GM03348 (cell line): ENCODE data around the gene FBXL13.
"Not testable (repeated sequence)": the region's sequence is repeated elsewhere in the genome, so short reads cannot be mapped to it uniquely, and the experiment has no call there.

Source experiments
- DNase-seq: peaks from one replicate; pipeline ENCODE4 v3.0.0; 2012; ENCODE audit warnings: low spot score

Gene FBXL13

DNA sequence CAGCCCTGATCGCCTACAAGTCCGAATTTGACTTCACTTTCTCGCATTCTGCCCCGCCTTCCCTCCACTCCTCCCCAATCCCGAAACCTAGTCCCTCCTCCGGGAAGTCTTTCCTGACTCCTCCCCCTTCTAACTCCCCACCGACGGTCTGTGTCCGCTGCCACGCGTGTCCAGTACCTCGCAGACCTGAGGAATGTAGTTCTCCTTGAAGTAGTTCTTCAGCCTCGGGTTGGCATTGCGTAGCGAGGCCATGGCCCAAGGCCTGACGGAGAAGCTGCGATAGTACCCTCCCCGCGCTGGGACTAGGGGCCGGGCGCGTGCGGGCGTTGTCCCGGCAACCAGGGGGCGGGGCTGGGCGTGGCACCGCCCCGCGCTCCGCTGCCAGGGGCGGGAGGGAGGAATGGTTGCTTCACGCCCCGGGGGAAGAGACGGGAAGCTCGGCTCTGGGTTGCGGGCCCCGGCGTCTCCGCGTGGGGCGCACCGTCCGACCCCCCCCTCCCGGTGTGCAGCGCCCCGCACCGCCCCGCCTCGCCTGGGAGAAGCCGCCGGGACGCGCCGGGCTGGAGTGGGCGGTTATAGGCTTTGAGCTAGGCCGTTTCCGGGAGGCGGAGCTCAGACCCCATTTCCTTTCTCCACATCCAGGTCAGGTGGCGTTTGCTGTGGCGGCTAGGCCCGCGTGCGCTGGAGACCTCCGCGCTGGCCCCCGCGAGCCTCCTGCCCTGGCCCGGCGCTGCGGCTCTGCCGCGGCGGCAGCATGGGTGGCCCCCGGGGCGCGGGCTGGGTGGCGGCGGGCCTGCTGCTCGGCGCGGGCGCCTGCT, at the start of gene FBXL13, which contains the start of gene ARMC10:
Gene FBXL13 (minus strand): TSS at position 278 of the 818 bp plus-strand sequence.
Gene ARMC10 (plus strand): TSS at position 622 of the 818 bp plus-strand sequence. CDS start 133 bp downstream, at position 755.
- peak; percentile 96 for DNase-seq

DNA sequence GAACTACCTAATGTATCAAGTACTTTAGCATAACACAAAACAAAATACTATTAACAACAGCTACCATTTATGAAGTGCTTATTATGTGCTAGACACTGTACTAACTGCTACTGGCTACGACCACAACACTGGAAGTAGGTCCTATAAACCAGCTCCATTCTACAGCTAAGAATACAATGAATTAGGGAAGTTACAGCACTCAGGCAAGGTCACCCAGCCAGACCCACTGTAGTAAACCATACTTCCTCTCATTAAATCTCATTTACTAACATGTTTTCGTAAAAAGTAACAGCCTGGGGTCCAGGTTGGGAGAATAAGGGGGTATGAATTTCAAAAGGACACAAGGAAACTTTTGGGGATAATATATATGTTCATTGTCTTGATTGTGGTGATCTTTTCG, 48.9 kb upstream of the FBXL13 start:
- no peak for DNase-seq

DNA sequence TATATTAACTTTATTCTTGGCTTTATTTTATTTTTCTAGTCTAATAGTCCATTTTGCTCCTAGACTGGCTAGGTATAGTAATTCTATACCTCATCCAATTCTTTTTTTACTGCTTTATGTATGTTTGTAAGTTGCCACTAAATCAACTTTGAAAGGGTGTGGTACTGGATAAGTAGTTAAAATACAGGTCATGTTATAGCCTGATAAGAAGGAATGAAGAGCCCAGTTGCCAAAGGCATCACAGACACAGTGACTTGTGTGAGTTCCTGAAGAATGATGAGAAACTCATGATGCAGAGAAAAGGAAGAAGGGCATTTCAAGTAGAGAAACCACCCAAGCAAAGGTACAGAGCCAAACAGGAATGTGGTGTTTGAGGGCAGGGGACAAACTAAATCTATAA, 47.0 kb upstream of the FBXL13 start:
- no peak for DNase-seq

DNA sequence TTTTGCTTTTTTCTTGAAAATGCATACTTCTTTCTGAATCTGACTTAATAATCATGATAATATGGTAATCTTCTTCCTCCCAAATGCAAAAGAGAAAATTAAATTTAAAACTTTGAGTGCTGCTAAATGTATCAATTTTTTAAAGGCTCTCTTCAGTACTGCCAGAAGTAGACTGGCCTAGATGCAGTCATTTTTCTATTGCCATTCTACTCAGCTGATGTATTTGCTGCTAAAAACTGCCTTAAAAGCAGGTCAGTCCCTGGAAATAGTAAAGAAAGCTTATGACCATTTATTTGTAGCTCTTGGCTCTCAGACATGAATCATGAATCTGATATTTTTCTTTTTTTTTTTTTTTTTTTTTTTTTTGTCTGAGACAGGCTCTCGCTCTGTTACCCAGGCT, 45.8 kb upstream of the FBXL13 start:
- no peak for DNase-seq

DNA sequence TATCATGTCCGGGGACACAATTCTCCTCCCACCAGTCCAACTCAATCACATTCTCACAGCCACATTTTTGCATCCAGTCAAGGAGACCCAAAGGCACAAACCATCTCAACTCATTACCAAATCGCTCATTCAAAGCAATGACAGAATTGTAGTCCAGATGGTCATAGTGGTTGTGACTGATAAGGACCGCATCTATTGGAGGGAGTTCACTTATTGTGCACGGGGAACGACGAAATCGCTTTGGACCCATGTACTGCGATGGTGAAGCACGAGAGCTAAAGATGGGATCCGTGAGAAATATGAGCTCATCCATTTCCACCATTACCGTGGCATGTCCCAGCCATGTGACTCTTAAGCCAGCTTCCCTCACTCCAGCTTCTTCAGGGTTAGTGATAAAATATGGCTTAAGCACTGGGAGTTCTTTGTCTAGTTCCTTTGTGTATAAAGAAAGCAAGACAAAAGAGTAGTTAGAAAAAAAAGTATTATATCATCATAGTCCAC, 45.2 kb upstream of the FBXL13 start:
- no peak for DNase-seq

DNA sequence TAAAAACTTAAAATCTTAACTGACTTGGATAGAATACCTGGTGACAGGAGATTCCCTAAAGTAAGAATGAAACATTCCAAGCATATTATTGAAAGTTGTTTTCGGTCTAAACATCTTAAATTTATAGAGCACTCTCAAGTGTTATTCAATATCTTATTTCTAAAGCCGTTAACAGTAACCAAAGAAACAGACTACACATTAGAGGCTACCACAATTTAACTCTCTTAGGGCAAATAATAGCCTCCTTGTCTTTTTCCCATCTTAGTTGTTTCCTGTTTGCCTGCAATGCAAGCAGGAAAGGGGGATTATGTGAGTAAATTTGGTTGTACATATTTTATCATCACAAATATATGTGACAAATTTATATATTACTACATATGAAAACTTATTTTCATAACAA, 42.9 kb upstream of the FBXL13 start:
- DNase-seq, result no peak

DNA sequence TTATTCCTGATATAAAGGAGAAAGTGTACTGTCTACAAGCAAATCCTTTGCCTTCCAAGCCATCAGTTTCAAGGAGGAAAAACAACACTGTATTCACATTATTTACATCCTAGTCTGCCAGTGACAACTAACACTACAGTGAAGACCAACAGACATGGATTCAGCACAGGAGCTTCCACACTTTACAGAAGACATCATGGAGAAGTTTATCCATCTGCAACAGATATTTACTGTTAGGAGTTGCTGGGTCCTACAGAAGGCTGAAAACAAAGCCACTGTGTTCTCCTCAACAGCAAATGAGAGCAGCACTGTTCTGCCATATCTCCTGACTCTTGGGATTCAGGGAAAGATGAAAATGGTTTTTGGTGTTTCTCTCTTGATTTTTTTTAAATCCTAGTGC, 42.4 kb upstream of the FBXL13 start:
- DNase-seq, result no peak

DNA sequence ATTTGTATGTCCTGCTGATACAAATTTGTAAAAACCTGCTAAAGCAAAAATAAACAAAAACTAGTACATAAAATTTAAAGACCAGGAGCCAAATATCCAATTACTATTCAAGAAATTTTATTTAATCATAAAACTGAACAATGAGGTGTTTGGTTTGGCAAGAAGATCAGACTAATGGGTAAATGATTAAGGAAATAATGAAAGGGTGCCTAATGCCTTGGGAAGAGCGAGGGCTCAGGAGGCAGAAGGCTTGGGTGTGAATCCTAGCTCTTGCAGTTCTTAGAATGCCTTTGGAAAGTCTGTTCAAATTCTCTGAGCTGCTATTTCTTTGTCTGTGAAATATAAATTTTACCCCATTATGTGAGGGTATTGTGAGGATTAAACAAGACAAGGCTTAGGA, 41.9 kb upstream of the FBXL13 start:
- DNase-seq, result no peak

DNA sequence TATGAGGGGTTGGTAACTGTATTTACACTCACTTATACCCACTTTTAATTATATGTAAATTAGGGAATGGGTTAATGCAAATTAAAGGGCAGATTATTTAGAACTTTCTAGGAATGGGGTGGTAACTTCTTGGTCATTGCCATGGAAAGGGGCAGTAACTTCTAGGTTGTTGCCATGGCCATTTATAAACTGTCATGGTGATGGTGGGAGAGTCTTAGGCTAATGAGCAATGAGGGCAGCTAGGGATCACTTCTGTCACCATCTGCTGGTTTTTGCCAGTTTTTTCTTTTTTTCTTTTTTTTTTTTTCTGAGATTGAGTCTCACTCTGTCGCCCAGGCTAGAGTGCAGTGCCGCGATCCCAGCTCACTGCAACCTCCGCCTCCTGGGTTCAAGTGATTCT, 41.2 kb upstream of the FBXL13 start:
- DNase-seq, result no peak

DNA sequence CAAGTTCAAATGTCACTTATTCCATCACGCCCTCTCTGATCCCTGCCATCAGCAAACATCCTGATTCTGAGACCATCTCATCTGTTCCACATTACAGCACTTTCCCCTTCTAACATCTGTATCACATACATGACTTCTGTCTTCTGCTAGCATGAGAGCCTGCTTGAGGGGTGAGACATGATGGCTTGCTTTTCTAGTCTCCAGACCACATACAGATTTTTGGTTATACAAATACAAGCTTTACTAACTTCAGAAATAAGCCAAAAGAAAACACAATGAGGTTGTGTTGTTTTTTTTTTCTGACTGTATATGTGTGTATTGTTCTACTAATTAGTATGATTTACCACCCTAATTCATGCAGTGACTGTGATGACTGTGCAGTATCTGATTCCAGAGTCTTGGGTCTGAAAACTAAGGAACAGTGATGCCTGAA, 40.0 kb upstream of the FBXL13 start:
- no peak for DNase-seq

DNA sequence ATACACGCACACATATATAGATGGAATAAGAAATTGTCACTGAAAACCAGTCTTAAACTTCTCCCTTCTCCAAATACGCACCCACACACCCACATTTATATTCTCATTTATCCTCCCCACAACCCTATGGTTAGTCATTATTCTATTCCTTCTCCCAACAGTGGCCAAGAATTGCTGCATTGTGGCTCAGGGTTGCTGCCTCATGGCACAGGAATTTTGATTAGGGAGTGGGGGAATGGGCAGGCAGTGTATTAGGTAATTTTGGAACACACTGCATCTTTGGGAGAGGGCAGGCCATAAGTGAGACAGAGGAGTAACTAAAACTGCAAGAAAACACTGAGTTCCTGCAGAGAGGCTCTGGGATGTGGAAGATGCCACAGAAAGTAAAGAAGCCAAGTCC, 38.6 kb upstream of the FBXL13 start:
- DNase-seq, result peak; percentile 84

DNA sequence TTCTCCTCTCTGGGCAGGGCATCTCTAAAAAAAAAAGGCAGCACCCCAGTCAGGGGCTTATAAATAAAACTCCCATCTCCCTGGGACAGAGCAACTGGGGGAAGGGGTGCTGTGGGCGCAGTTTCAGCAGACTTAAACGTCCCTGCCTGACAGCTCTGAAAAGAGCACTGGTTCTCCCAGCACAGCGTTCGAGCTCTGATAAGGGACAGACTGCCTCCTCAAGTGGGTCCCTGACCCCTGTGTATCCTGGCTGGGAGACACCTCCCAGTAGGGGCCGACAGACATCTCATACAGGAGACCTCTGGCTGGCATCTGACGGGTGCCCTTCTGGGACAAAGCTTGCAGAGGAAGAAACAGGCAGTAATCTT, 32.1 kb upstream of the FBXL13 start:
- DNase-seq, result not testable (repeated sequence)

DNA sequence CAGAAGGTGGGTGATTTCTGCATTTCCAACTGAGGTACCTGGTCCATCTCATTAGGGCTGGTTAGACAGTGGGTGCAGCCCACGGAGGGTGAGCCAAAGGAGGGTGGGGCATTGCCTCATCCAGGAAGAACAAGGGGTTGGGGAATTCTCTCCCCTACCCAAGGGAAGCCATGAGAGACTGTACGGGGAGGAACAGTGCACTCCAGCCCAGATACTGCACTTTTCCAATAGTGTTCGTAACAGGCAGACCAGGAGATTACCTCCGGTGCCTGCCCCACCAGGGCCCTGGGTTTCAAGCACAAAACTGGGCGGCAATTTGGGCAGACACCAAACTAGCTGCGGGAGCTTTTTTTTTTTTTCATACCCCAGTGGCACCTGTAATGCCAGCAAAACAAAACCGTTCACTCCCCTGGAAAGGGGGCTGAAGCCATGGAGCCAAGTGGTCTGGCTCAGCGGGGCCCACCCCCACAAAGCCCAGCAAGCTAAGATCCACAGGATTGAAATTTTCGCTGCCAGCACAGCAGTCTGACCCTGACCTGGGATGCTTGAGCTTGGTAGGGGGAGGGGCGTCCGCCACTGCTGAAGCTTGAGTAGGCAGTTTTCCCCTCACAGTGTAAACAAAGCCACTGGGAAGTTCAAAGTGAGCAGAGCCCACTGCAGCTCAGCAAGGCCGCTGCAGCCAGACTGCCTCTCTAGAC, 31.6 kb upstream of the FBXL13 start:
- no peak for DNase-seq

DNA sequence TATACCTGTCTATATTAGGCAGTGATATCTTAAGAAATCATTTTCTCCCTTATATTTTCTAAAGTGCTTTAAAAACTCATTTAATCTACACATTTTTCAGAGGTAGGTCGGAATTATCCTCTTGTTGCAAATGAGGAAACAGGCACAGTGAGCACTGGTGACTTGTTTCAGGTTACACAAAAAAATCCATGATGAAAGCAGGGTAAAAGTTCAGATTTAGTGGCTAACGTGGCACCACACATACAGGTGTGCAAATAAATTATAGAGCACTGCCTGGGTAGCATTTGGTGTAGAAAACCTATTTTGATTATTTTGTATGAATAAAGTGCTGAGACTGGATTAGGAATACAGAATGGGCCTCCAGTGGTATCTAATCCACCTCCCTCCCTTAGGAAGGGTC, 26.9 kb upstream of the FBXL13 start:
- DNase-seq, result no peak

DNA sequence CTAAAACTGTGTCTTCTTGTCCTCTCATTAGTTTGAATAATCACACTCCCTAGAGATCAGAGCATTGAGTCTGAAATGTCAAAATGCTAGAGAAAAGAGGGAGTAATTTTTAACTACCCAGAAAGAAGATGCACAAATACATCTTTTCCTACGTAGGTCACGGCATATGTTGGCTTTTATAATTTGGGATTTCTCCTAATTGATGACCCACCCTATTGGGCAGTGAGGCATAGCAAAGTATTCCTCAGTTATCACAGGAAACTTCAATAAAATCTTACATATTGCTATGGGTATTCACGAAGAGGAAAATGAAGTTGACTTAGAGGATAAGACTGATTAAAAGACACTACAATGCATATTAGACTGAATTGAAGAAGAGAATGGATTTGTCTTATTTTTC, 25.8 kb upstream of the FBXL13 start:
- DNase-seq, result no peak

DNA sequence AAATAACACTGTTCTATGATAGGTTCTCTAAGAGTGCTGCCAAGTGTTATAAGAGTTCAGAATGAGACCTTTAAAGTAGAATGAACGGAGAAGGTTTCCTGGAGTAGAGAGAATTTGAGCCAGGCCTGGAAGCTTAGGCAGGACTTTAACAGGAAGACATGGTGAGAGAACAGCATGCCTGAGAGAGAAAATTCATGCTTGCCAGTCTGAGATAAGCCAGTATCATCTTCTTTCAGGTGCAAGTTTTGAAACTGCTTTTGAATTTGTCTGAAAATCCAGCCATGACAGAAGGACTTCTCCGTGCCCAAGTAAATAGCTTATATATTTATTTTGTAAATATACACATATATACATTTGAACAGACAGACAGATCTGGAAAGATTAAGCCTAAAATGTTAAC, 22.4 kb upstream of the FBXL13 start:
- DNase-seq, result no peak

DNA sequence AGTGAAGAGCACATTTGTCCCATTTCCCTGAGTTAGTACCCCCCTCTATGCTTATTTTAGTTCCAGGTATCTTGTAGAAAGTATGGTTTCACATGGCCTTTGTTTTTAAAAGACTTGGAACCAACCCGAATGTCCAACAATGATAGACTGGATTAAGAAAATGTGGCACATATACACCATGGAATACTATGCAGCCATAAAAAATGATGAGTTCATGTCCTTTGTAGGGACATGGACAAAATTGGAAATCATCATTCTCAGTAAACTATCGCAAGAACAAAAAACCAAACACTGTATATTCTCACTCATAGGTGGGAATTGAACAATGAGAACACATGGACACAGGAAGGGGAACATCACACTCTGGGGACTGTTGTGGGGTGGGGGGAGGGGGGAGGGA, 21.0 kb upstream of the FBXL13 start:
- DNase-seq, result not testable (repeated sequence)

DNA sequence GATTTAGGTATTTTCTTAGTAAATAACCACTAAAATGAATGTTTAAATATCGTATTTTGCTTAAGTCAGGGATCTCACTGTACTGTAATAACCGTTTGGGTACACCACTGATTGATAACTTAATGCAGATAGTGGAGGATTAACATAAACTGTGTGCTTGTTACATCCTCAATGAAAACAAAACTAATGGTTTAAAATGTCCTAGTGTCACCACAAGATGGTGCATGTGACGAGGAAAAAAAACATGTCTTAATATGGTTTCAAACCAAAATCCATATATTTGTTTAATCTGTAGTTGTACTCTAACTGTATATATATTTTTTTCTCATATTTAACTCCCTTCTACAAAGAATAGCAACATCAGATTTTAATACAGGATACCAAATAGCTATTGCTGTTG, 19.5 kb upstream of the FBXL13 start:
- DNase-seq, result no peak

DNA sequence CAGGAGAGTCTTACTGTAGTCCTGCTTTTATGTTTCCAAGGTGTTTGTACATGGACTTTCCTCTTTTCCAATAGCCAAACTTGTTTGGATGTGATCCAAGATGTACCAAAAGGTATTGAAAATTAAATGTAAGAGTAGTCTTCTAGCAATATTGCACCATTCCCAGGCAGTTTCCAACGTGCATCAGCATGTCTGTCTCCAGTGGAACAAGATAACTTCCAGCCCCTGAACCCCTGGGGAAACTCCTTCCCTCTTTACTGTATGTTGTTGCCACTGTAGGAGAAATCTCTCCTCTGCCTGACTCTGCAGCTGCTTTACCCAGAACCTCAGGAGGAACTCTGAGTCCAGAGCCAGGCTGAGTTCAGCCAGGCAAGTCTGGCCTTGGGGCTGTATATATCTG, 18.8 kb upstream of the FBXL13 start:
- DNase-seq, result no peak

DNA sequence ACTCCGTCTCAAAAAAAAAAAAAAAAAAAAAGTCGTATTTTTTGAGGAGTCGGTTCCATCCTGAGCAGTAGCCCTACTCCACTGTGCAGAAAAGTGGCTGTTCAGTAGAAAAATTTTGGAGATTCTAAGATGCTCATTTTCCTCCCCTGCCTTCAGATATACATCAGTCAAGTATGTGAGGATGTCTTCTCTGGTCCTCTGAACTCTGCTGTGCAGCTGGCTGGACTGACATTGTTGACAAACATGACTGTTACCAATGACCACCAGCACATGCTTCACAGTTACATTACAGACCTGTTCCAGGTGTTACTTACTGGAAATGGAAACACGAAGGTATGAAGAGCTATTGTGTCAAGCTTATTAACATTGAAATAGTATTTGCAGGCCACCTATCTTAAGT, 17.7 kb upstream of the FBXL13 start:
- DNase-seq, result not testable (repeated sequence)

DNA sequence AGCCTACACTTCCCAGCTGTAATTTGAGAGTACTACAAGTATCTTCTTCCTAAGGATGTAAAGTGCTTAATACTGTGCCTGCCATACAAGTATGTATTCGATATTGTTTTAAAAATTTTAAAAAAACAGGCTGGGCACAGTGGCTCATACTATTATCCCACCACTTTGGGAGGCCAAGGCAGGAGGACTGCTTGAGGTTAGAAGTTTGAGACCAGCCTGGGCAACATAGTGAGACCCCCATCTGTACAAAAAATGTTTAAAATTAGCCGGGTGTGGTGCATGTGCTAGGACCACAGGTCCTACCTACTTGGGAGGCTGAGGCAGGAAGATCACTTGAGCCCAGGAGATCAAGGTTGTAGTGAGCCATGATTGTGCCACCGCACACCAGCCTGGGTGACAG, 8.6 kb upstream of the FBXL13 start:
- no peak for DNase-seq

DNA sequence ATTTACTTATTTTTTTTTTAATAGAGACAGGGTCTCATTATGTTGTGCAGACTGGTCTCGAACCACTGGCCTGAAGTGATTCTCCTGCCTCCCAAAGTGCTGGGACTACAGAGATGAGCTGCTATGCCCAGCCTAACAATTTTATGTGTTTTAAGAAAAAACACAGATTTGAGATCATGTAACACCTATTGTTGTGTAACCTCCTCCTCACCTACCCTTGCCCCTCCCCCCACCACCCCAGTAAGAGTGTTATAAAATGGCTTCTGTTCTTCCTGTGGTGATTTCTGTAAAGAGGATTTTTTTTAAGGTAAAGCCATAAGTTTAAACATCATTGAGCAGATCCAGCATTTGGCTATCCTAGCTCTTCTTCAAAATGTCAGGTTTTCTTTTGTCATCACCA, 7.9 kb upstream of the FBXL13 start:
- no peak for DNase-seq

DNA sequence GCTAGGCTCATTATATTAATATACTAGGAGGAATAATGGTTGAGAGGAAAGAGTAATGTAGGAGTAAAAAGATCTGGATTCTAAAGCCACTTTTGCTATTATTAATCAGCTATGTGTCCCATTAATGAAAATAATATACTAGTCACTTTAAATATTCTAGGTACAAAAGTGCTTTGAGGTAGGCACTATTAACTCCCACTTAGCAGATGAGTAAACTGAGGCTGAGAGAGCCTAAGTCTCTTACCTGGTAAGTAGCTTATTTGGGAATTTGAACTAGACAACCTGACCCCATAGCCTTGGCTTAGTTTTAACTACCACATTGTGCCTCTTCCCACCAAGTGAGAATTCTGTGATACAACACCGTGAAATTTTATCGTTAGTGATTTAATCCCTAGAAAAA, 6.3 kb upstream of the FBXL13 start:
- DNase-seq, result no peak
